GM19240 (cell line): ENCODE data around the gene ERMARD.

Experiments used
- DNase-seq: peaks from one replicate; pipeline ENCODE4 v3.0.0; 2011; ENCODE audit warnings: low spot score; ENCODE audit not compliant: insufficient read length

The ERMARD gene

DNA sequence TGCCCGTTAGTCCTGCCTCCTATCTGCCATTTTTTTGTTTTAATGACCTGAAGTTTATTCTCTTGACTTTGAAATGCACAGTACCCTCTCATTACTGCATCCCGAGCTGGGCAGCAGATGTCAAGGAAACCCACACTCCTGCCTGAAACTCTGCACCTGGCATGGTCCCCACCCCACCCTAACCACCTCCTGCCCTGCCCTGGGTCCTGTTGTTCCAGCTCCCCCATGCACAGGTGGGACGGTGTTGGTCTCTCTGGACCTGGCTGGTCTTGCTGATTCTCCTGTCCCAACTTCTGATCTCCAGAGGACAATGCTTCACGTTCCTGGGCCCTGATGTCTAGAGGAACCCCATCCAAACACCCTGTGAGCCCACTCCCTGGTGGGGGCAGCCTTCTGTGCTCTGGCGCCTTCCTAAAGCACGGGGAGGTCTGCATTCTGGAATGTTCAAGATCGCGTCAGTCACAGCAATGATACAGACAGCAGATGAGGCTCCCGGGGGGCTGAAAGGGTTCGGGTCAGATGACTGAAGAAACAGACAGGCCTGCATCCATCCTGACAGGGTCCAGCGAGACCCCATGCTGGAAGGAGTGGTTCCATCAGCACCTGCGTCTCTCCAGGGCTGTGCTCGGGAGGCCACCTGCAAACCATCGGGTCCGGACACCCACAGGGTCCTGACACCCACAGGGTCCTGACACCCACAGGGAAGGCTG is 73.6 kb downstream of the ERMARD start:
- no peak for DNase-seq

GRCh38 chr6:169825558-169826225 is 74.3 kb downstream of the ERMARD start:
- no peak for DNase-seq

DNA sequence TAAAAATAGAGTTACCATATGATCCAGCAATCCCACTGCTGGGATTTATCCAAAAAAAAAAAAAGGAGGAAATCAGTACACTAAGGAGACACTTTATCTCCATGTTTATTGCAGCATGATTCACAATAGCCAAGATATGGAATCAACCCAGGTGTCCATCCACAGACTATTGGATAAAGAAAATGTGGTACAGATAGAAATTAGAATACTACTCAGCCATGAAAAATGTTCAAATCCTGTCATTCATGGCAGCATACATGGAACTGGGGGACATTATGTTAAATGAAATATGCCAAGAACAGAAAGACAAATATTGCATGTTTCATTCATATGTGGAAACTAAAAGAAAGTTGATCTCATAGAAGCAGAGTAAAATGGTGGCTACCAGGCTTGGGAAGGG is 75.3 kb downstream of the ERMARD start:
- no peak for DNase-seq

GRCh38 chr6:169827290-169827717 is 75.9 kb downstream of the ERMARD start:
- DNase-seq: no peak

DNA sequence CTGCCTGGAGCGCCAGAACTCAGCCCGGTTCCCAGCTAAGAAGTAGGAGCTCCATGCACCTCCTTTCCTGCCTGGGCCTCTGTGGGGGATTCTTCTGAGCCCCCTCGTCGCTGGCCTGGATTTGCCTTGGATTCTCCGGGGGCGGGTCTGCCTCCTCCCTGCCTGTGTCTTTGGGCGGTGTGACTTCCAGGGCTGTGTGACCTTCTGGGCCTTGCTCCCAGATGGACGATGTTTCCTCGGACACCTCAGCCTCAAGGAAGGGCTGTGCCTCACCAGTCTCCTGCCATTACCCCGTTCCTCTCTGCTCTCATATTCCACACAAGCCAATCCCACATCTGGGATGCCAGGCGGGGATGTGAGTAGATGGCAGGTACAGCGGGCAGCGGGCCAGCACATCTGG is 76.8 kb downstream of the ERMARD start:
- no peak for DNase-seq

GRCh38 chr6:169829786-169830185 is 78.4 kb downstream of the ERMARD start:
- DNase-seq: no peak

DNA sequence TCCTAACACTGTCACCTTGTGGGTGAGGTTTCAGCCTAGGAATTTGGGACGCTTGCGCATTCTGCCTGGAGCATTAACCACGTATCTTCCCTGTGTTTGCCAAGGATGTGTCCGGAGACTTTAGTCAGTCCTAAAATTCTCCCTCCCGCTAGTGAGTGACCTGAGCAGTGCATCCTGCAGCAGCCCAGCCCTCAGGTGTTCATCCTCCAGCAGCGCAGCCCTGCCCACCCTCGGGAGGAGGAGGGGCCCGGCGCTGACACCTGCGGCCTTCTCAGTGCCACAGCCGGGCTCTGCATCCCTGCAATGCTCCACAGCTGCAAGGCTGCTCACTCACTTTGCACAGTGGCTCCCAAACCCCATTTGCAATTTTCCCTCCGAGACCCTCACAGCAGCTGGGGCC is 79.5 kb downstream of the ERMARD start:
- no peak for DNase-seq
